Endothelial cell of umbilical vein (primary cell): ENCODE results near the gene SFXN4.

Experiments used
- CTCF ChIP-seq, 2 donors: IDR thresholded peaks; 1 replicate in 1 of 2; 2 replicates in 1 of 2; pipeline ENCODE4 v1.5.1; 2011; ENCODE audit warnings: low read length in 2 of 2, mild to moderate bottlenecking in 2 of 2, moderate library complexity in 2 of 2, control low read depth in 1 of 2, inconsistent platforms in 1 of 2, low read depth in 1 of 2; ENCODE audit not compliant: insufficient read depth in 1 of 2; ENCODE audit errors: extremely low read depth in 1 of 2
- EZH2 ChIP-seq: IDR thresholded peaks from 2 replicates; pipeline ENCODE4 v1.6.1; 2012; ENCODE audit warnings: borderline replicate concordance, low read depth, mild to moderate bottlenecking, moderate library complexity, low read length, inconsistent platforms; ENCODE audit not compliant: severe bottlenecking
- GATA2 ChIP-seq: IDR thresholded peaks from 2 replicates; pipeline ENCODE4 v1.7.0; 2011; ENCODE audit warnings: low read depth, mild to moderate bottlenecking, moderate library complexity, mixed read lengths, low read length; ENCODE audit not compliant: insufficient read length, insufficient read depth
- JUN ChIP-seq: IDR thresholded peaks from 2 replicates; pipeline ENCODE4 v1.6.1; 2011; ENCODE audit warnings: borderline replicate concordance, low read depth; ENCODE audit not compliant: insufficient read length, insufficient read depth
- MAX ChIP-seq: IDR thresholded peaks from 2 replicates; pipeline ENCODE4 v1.6.1; 2011; ENCODE audit not compliant: insufficient read depth, insufficient read length
- MYC ChIP-seq: IDR thresholded peaks from one replicate; pipeline ENCODE4 v1.6.1; 2011; ENCODE audit warnings: mild to moderate bottlenecking, low read depth, low read length
- POLR2A ChIP-seq: IDR thresholded peaks from 2 replicates; pipeline ENCODE4 v1.6.1; 2012; ENCODE audit warnings: low read depth, mild to moderate bottlenecking, control low read depth, low read length
- POLR2AphosphoS5 ChIP-seq: IDR thresholded peaks from 2 replicates; pipeline ENCODE4 v1.6.1; 2012; ENCODE audit warnings: low read depth, mild to moderate bottlenecking, control low read depth, low read length, moderate library complexity; ENCODE audit not compliant: insufficient read depth

- TF ChIP-seq CTCF (IDR thresholded peaks at IDR 0.05; ENCODE audit: extremely low read depth in 1 of 2, insufficient read depth in 1 of 2, low read depth in 1 of 2, low read length in 2 of 2): no peak
- no peak for TF ChIP-seq GATA2
- TF ChIP-seq EZH2: no peak
- TF ChIP-seq JUN: no peak
- no peak for TF ChIP-seq POLR2A
- TF ChIP-seq POLR2AphosphoS5: no peak
- TF ChIP-seq MYC: no peak
- TF ChIP-seq MAX: no peak
Observed at GRCh38 chr10:119105155-119105554, 60.4 kb downstream of the SFXN4 start.
